Measurements from ENCODE around the gene ZNF831. TPM values are rescaled to one million over a fixed set of nuclear protein-coding genes. Genes with fewer than 3 reads are reported as not detected.

The ZNF831 gene
- total and polyA plus RNA-seq, 10 of the 15 experiments (the other 5 are each of a cell fraction or from before 2014, with no cell fraction given): 0.01 to 0.97 (median 0.23) TPM

DNA sequence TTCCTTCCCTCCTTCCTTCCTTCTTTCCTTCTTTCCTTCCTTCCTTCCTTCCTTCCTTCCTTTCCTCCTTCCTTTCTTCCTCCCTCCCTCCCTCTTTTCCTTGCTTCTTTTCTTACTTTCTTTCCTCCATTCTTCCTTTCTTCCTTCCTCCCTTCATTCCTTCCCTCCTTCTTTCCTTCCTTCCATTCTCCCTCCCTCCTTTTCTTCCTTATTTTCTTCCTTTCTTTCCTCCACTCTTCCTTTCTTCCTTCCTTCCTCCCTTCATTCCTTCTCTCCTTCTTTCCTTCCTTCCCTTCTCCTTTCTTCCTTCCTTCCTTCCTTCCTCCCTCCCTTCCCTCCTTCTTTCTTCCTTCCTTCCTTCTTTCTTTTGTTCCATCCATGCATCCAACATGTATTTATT is 101.7 kb downstream of the ZNF831 start (continued):
- TF ChIP-seq, protein P1, sequence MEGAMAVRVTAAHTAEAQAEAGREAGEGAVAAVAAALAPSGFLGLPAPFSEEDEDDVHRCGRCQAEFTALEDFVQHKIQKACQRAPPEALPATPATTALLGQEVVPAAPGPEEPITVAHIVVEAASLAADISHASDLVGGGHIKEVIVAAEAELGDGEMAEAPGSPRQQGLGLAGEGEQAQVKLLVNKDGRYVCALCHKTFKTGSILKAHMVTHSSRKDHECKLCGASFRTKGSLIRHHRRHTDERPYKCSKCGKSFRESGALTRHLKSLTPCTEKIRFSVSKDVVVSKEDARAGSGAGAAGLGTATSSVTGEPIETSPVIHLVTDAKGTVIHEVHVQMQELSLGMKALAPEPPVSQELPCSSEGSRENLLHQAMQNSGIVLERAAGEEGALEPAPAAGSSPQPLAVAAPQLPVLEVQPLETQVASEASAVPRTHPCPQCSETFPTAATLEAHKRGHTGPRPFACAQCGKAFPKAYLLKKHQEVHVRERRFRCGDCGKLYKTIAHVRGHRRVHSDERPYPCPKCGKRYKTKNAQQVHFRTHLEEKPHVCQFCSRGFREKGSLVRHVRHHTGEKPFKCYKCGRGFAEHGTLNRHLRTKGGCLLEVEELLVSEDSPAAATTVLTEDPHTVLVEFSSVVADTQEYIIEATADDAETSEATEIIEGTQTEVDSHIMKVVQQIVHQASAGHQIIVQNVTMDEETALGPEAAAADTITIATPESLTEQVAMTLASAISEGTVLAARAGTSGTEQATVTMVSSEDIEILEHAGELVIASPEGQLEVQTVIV (IDR thresholded peaks at IDR 0.05; ENCODE audit: borderline replicate concordance, partially characterized antibody): no peak
- TF ChIP-seq ZBED1 (IDR thresholded peaks at IDR 0.05; ENCODE audit: borderline replicate concordance) (no peak), MTA2 (IDR thresholded peaks at IDR 0.05; ENCODE audit: low read depth) (no peak), HDAC2 (IDR thresholded peaks at IDR 0.05) (no peak), JUND (IDR thresholded peaks at IDR 0.05; ENCODE audit: low read depth, low read length) (no peak), ZNF274 (IDR thresholded peaks at IDR 0.05; ENCODE audit: insufficient read depth, insufficient read length) (no peak)
- TF ChIP-seq, protein P2, sequence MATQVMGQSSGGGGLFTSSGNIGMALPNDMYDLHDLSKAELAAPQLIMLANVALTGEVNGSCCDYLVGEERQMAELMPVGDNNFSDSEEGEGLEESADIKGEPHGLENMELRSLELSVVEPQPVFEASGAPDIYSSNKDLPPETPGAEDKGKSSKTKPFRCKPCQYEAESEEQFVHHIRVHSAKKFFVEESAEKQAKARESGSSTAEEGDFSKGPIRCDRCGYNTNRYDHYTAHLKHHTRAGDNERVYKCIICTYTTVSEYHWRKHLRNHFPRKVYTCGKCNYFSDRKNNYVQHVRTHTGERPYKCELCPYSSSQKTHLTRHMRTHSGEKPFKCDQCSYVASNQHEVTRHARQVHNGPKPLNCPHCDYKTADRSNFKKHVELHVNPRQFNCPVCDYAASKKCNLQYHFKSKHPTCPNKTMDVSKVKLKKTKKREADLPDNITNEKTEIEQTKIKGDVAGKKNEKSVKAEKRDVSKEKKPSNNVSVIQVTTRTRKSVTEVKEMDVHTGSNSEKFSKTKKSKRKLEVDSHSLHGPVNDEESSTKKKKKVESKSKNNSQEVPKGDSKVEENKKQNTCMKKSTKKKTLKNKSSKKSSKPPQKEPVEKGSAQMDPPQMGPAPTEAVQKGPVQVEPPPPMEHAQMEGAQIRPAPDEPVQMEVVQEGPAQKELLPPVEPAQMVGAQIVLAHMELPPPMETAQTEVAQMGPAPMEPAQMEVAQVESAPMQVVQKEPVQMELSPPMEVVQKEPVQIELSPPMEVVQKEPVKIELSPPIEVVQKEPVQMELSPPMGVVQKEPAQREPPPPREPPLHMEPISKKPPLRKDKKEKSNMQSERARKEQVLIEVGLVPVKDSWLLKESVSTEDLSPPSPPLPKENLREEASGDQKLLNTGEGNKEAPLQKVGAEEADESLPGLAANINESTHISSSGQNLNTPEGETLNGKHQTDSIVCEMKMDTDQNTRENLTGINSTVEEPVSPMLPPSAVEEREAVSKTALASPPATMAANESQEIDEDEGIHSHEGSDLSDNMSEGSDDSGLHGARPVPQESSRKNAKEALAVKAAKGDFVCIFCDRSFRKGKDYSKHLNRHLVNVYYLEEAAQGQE (IDR thresholded peaks at IDR 0.05; ENCODE audit: low read depth, low read length): no peak
- TF ChIP-seq, protein P3, sequence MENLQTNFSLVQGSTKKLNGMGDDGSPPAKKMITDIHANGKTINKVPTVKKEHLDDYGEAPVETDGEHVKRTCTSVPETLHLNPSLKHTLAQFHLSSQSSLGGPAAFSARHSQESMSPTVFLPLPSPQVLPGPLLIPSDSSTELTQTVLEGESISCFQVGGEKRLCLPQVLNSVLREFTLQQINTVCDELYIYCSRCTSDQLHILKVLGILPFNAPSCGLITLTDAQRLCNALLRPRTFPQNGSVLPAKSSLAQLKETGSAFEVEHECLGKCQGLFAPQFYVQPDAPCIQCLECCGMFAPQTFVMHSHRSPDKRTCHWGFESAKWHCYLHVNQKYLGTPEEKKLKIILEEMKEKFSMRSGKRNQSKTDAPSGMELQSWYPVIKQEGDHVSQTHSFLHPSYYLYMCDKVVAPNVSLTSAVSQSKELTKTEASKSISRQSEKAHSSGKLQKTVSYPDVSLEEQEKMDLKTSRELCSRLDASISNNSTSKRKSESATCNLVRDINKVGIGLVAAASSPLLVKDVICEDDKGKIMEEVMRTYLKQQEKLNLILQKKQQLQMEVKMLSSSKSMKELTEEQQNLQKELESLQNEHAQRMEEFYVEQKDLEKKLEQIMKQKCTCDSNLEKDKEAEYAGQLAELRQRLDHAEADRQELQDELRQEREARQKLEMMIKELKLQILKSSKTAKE (IDR thresholded peaks at IDR 0.05; ENCODE audit: low read depth, poor library complexity, severe bottlenecking): no peak
- TF ChIP-seq, protein P4, sequence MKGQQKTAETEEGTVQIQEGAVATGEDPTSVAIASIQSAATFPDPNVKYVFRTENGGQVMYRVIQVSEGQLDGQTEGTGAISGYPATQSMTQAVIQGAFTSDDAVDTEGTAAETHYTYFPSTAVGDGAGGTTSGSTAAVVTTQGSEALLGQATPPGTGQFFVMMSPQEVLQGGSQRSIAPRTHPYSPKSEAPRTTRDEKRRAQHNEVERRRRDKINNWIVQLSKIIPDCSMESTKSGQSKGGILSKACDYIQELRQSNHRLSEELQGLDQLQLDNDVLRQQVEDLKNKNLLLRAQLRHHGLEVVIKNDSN (IDR thresholded peaks at IDR 0.05; ENCODE audit: borderline replicate concordance, extremely low read length, insufficient read depth, low read depth, low read length): no peak

Measured in GM12878 (cell line).